PFSK-1 (cell line): Measurements from ENCODE around the gene SEZ6L2.
A peak's percentile ranks its signal among the peaks of the same experiment; 100 is the strongest.

Experiments
- FOXP2 ChIP-seq: optimal IDR thresholded peaks from 2 replicates; pipeline ENCODE3; 2011; ENCODE audit warnings: borderline replicate concordance, control low read depth, inconsistent platforms; ENCODE audit not compliant: insufficient read depth; ENCODE audit errors: extremely low read length, extremely low read depth
- POLR2AphosphoS5 ChIP-seq: IDR thresholded peaks from 2 replicates; pipeline ENCODE4 v1.6.1; 2012; ENCODE audit warnings: low read depth, mild to moderate bottlenecking, control low read depth, low read length, moderate library complexity
- REST ChIP-seq, 2 experiments: IDR thresholded peaks; 2 replicates each; pipeline versions ENCODE4 v1.6.1 to v1.8.0; 2011 to 2012; ENCODE audit warnings: low read depth in 2 of 2, low read length in 2 of 2, control low read depth in 1 of 2, inconsistent platforms in 1 of 2, mild to moderate bottlenecking in 1 of 2, moderate library complexity in 1 of 2; ENCODE audit not compliant: insufficient read depth in 1 of 2
- SIN3A ChIP-seq: IDR thresholded peaks from 2 replicates; pipeline ENCODE4 v1.6.1; 2012; ENCODE audit warnings: mild to moderate bottlenecking, low read length, moderate library complexity, borderline replicate concordance; ENCODE audit not compliant: insufficient read depth
- TAF1 ChIP-seq: IDR thresholded peaks from 2 replicates; pipeline ENCODE4 v1.6.1; 2012; ENCODE audit warnings: low read length, control low read depth, borderline replicate concordance; ENCODE audit not compliant: insufficient read depth

The SEZ6L2 gene

DNA sequence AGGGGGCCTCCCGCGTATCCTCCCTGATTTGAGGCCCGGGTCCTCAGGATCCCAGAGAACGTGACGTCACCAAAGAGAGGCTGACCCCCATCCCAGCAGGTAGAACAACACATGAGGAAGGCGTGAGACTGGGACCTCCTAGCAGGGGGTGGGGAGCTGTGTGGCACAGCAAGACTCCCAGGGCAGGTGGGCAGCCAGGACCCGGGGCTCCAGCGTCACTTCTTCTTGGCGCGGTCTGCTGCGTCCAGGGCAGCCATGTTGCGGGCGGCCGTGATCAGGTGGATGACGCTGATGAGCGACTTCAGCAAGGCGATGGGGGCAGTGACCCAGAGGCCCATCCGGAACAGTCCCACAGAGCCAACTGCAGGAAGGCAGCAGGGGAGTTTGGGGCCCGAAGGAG, 40.4 kb downstream of the SEZ6L2 start:
- TF ChIP-seq TAF1, result no peak
- no peak for TF ChIP-seq FOXP2
- no peak for TF ChIP-seq POLR2AphosphoS5
- no peak for TF ChIP-seq SIN3A
- TF ChIP-seq REST (IDR thresholded peaks at IDR 0.05; ENCODE audit: insufficient read depth in 1 of 2, low read depth in 2 of 2, low read length in 2 of 2), result no peak

DNA sequence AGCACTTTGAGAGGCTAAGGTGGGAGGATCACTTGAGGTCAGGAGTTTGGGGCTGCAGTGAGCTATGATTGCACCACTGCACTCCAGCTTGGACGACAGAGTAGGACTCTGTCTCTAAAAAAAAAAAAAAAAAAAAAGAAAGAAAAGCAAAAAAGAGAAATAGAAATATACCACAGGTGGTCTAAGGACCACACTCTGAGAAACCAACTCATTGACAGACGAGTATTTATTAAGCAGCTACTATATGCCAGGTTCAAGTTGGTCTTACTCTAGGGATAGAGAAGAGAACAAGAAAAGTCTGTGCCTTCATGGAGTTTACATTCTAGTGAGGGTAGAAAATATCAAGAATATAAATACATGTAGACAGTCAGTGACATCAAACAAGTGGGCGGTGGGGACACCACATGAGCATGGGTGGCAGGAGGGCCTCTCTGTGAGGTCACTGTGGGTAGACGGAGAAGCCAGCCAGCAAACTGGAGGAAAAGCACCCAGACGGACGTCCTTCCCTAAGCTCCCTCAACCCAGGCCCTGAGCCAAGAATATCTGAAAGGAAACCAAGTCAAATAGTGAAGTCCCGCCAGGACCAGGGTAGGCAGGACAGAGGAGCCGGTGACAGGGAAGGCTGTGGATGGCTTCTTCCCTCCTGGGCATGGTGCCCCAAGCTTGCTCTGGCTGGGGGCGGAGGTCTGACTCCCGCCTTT, 41.1 kb downstream of the SEZ6L2 start:
- TF ChIP-seq POLR2AphosphoS5 (no peak), FOXP2 (no peak), SIN3A (no peak), REST (IDR thresholded peaks at IDR 0.05; ENCODE audit: insufficient read depth in 1 of 2, low read depth in 2 of 2, low read length in 2 of 2) (no peak), TAF1 (no peak)

- TF ChIP-seq REST (IDR thresholded peaks at IDR 0.05; ENCODE audit: insufficient read depth in 1 of 2, low read depth in 2 of 2, low read length in 2 of 2) (no peak), TAF1 (no peak), POLR2AphosphoS5 (no peak), FOXP2 (no peak), SIN3A (no peak)
These were observed 42.1 kb downstream of the SEZ6L2 start for GRCh38 chr16:29857133-29857760.

GRCh38 chr16:29854520-29855100, 44.7 kb downstream of the SEZ6L2 start:
- TF ChIP-seq FOXP2, result no peak

- TF ChIP-seq SIN3A (0 out of 2 replicates have a peak, but pooled peaks have one; percentile 13), POLR2AphosphoS5 (peak; percentile 46; the same call in 1 of the 2 replicates), TAF1 (no peak)
These were observed 46.7 kb downstream of the SEZ6L2 start for GRCh38 chr16:29852654-29853053.

DNA sequence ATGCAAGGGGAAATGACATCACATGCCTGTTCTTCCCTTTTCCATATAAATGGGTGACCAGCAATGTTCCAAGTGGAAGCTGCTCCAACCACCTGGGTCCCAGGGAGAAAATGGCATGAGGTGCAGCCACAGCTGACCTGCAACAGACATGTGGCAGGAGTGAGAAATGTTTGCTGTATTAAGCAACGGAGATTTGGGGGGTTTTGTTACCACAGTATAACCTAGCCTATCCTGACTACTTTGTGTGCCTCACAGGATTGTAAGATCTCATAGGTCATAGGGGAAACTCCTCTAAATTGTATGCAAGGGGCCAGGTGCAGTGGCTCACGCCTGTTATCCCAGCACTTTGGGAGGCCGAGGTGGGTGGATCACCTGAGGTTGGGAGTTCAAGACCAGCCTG, 48.4 kb downstream of the SEZ6L2 start:
- TF ChIP-seq TAF1 (no peak), REST (IDR thresholded peaks at IDR 0.05; ENCODE audit: insufficient read depth in 1 of 2, low read depth in 2 of 2, low read length in 2 of 2) (no peak), FOXP2 (no peak), SIN3A (no peak), POLR2AphosphoS5 (no peak)
